GM04503 (cell line): ENCODE measurements around the gene ATP2B2.
"Not testable (repeated sequence)": the region's sequence is repeated elsewhere in the genome, so short reads cannot be mapped to it uniquely, and the experiment has no call there.

Experiments
- DNase-seq: peaks from one replicate; pipeline ENCODE4 v3.0.0-alpha.2; 2012; ENCODE audit warnings: low read depth

The ATP2B2 gene

GRCh38 chr3:10321630-10322351, 183.6 kb downstream of the ATP2B2 start:
- no peak for DNase-seq

- DNase-seq = no peak
These were observed 185.1 kb downstream of the ATP2B2 start for GRCh38 chr3:10320320-10320677.

GRCh38 chr3:10319804-10320203, 185.6 kb downstream of the ATP2B2 start:
- DNase-seq = no peak

DNA sequence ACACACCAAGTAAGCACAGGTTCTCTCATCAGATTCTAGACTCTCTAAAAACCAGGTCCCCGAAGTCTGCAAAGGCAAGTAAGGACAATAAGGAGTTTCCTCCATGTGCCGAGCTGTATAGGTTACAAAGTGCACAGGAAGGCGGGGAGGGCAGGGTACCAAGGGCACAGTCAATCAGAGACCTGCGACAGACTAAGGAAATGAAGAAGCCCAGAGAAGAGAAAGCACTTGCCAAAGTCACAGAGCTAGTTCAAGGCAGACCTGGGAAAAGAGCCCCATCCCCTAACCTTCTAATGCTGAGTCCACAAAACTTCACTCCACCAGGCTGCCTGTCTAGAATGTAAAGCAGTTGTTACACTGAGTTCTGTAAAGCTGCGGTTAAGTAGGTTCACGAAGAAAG, 186.1 kb downstream of the ATP2B2 start:
- no peak for DNase-seq

- DNase-seq = no peak
These were observed 187.4 kb downstream of the ATP2B2 start for GRCh38 chr3:10317961-10318350.

DNA sequence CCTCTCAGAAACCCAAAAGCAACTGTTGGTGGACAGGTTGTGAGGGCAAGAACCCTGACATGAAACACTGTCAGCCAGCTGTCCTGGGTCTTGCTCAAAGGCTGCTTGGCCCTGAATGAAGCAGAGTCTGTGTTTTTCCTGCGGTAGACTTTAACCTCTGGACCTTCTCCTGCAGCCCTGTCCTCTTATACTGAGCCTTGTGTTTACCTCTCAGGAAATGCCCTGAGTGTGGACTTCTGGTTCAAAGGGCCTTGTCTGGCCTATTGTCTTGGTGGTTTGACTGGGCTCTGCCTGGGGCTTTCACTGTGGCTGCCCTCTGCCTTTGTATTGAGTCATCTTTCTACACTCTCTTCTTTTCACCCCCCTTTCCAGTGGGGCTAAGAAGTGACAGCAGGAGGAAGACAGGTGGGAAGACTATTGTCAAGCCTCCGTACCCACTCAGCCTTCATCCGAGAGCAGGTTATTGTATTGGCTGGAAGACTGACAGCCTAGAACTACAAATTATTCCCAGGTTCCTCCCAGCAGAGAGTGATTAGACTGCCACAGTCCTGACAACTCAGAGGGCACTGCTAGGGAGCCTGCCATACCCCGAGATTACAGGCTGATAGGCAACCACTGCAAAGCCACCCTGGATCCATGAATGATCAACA, 187.9 kb downstream of the ATP2B2 start:
- DNase-seq = no peak

DNA sequence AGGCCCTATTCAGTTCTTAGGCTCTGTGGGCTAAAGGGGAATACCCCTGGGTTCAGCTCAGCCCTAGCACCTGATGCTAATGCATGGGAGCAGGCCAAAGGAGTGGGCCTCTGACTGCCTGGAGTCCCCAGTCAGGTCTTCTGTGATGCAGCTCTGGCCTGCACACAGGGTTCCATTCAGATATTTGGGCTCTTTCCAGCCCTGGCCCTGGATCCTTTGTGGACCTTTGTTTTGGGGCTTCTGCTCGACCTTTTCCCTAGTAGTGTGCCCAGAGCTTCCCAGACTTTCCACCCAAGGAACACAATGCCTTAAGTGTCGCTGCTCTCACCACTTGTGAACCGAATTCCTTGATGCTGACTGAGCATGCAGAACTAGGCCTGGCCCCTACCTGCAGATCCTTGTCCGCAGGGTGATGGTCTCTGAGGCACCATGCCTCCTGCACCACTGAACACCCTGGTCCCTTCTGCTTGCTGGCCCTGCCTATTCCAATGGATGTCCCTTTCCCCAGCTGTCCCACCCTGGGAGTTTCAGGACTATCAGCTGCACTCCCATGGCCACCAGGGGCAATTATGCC, 189.5 kb downstream of the ATP2B2 start:
- DNase-seq = no peak

- DNase-seq = no peak
These were observed 190.3 kb downstream of the ATP2B2 start for GRCh38 chr3:10315101-10315500.

- DNase-seq = no peak
These were observed 192.5 kb downstream of the ATP2B2 start for GRCh38 chr3:10312861-10313260.

DNA sequence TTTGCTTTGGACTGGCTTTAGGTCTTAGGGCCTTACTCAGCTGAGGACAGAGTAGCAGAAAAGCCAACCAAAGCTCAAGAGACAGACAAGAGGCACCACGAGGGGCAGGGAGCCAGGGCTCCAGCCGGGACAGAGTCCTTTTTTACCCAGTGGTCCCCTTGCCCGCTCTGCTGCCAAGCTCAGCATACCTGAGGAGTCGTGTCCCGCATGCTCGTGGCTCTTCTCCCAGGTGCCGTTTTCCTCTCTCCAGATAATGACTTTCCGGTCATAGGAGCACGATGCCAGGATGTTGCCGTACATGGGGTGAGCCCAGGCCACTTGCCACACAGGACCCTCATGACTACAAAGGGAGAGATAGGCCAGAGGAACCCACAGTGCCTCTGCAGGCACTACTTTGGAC, 193.0 kb downstream of the ATP2B2 start:
- DNase-seq = no peak

GRCh38 chr3:10311710-10312109, 193.7 kb downstream of the ATP2B2 start:
- DNase-seq = no peak

GRCh38 chr3:10310578-10310977, 194.8 kb downstream of the ATP2B2 start:
- no peak for DNase-seq

- no peak for DNase-seq
These were observed 195.7 kb downstream of the ATP2B2 start for GRCh38 chr3:10309736-10310135.

DNA sequence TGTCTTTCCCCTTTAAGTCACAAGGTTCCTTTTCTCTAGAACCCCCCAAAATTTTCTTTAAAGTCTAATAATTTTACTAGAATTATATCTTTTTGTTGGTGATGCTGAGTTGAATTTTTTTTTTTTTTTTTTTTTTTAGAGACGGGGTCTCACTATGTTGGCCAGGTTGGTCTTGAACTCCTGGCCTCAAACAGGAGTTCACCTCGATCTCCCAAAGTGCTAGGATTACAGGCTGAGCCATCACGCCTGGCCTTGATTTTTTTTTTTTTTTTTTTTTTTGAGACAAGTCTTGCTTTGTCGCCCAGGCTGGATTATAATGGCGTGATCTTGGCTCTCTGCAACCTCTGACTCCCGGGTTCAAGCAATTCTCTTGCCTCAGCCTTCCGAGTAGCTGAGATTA, 196.7 kb downstream of the ATP2B2 start:
- no peak for DNase-seq

DNA sequence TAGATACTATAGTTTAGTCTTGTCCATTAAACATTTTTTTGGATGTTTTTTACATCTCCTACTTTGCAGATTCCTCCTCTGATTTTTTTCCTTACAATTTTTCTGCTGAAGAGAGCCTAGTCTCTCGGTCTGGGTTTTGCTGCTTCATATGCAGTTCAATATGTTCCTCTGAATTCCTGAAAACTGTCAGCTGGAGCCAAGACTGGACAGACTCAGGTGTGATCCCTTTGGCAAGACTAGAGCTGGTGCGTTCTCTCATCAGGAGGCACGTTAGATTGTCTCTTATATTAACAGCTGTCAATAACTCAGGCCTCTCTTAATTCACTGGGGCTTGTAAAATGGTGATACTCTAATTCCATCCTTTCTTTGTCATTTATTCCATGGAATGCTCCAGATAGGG, 199.2 kb downstream of the ATP2B2 start:
- no peak for DNase-seq

DNA sequence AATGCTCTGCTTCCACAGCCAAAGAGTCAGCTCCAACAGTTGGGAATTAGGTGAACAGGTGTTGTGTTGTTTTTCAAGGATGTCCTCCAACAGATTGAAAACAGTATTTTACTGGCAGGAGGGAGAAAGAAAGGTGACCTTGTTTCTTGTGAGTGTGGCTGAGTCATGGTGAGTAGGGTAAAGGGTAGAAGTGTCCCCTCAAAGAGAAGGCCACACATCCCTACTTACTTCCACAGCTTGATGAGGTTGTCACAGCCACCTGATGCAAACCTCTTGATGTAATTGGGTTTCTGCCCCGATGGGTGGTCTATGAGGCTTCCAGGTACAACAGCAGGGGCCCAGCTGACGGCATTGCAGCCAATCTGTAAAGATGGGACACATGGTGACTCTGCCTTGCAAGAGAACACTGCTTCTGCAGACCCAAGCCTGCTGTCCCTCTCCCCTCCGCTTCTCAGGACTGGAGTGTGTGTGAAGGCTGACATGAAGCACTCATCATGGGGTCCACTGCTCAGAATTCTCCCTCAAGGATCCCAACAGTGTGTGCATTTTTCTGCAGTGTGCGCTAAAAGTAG, 200.0 kb downstream of the ATP2B2 start:
- no peak for DNase-seq

DNA sequence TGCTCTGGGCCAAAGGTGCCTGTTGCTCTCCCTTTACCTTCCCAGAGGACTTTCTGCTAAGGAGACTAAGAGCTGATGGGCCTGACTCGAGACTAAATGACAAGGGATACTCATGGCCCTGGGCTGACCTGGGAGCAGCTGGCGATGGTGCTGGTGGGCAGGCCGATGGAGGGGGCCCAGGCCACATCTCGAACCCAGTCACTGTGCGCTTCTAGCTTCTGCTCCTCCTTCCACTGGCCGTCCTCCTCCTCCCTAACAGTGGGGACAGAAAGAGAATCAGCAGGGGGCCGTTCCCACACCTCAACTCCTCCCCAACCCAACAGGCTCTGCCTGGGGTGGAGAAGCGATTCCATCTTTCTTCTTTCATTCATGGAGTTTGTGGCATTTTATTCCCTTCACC, 200.5 kb downstream of the ATP2B2 start:
- no peak for DNase-seq

- DNase-seq = no peak
These were observed 201.6 kb downstream of the ATP2B2 start for GRCh38 chr3:10303785-10304184.

GRCh38 chr3:10303105-10303504, 202.3 kb downstream of the ATP2B2 start:
- DNase-seq = no peak

DNA sequence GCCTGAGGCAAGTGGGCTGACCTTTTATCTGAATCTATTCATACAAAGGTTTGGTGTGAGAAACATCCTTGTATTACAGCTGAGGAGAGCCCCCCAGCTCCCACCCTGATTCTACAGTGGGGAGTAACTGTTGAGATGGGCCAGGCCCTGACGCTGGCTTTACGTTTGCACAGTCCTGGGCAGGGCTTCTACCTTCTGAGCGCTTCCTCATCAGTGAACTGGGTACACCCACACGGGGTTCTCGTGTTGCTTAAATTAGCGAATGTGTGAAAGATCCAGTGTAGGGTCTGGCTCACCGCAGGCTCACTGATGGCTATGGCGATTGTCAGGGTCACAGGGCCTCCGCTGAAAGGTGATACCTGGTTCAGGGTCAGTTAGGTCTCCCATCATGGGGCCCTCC, 205.3 kb downstream of the ATP2B2 start:
- no peak for DNase-seq

GRCh38 chr3:10299679-10300078, 205.7 kb downstream of the ATP2B2 start:
- no peak for DNase-seq

- no peak for DNase-seq
These were observed 206.2 kb downstream of the ATP2B2 start for GRCh38 chr3:10299175-10299574.

DNA sequence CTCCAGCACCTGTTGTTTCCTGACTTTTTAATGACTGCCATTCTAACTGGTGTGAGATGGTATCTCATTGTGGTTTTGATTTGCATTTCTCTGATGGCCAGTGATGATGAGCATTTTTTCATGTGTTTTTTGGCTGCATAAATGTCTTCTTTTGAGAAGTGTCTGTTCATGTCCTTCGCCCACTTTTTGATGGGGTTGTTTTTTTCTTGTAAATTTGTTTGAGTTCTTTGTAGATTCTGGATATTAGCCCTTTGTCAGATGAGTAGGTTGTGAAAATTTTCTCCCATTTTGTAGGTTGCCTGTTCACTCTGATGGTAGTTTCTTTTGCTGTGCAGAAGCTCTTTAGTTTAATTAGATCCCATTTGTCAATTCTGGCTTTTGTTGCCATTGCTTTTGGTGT, 207.3 kb downstream of the ATP2B2 start:
- not testable (repeated sequence) for DNase-seq
